Neural progenitor cell (in vitro differentiated cells): ENCODE results near the gene RBFOX1. TPM values are rescaled to one million over a fixed set of nuclear protein-coding genes. Genes with fewer than 3 reads are reported as not detected.

Experiments
- DNase-seq: peaks from one replicate; pipeline ENCODE4 v3.0.0-alpha.2; 2016; ENCODE audit warnings: low spot score
- H2AFZ ChIP-seq: fragments of 200-600 bp; sonication (generic); replicated peaks from 2 replicates; pipeline ENCODE4 v1.6.1; 2016; ENCODE audit warnings: antibody characterized with exemption
- H3F3A ChIP-seq: fragments of 200-600 bp; sonication (generic); 2 replicates; pipeline ENCODE4 v1.6.1; 2016; ENCODE audit warnings: antibody characterized with exemption, low read depth
- H3K27ac ChIP-seq: fragments of 200-600 bp; sonication (generic); 2 replicates; pipeline ENCODE4 v1.5.1; 2016; ENCODE audit warnings: mild to moderate bottlenecking
- H3K27me3 ChIP-seq: fragments of 200-600 bp; sonication (generic); 2 replicates; pipeline ENCODE4 v1.6.1; 2016; ENCODE audit warnings: mild to moderate bottlenecking, moderate library complexity
- H3K36me3 ChIP-seq: fragments of 200-600 bp; sonication (generic); 2 replicates; pipeline ENCODE4 v1.5.1; 2016
- H3K4me1 ChIP-seq: fragments of 200-600 bp; sonication (generic); 2 replicates; pipeline ENCODE4 v1.6.1; 2016; ENCODE audit warnings: mixed run types
- H3K4me2 ChIP-seq: fragments of 200-600 bp; sonication (generic); 2 replicates; pipeline ENCODE4 v1.6.1; 2016
- H3K4me3 ChIP-seq: fragments of 200-600 bp; sonication (generic); 2 replicates; pipeline ENCODE4 v1.5.1; 2016
- H3K79me2 ChIP-seq: fragments of 200-600 bp; sonication (generic); 2 replicates; pipeline ENCODE4 v1.6.1; 2016; ENCODE audit warnings: low read depth
- H3K9ac ChIP-seq: fragments of 200-600 bp; sonication (generic); 2 replicates; pipeline ENCODE4 v1.6.1; 2016
- H3K9me3 ChIP-seq: fragments of 200-600 bp; sonication (generic); 2 replicates; pipeline ENCODE4 v1.5.1; 2016; ENCODE audit warnings: low read depth
- H4K20me1 ChIP-seq: fragments of 200-600 bp; sonication (generic); 2 replicates; pipeline ENCODE4 v1.6.1; 2016; ENCODE audit warnings: low read depth
- H3K27ac Mint-ChIP-seq: 3 replicates; pipeline ENCODE4 v1.8.0; 2021; ENCODE audit warnings: mixed read lengths
- H3K27me3 Mint-ChIP-seq: 2 replicates; pipeline ENCODE4 v1.8.0; 2022; ENCODE audit warnings: low read depth, mild to moderate bottlenecking, inconsistent platforms, moderate library complexity, mixed read lengths; ENCODE audit not compliant: insufficient read depth
- H3K36me3 Mint-ChIP-seq: 3 replicates; pipeline ENCODE4 v1.8.0; 2021; ENCODE audit warnings: mixed read lengths
- H3K4me1 Mint-ChIP-seq: 3 replicates; pipeline ENCODE4 v1.8.0; 2021; ENCODE audit warnings: mixed read lengths
- H3K4me3 Mint-ChIP-seq: 3 replicates; pipeline ENCODE4 v1.8.0; 2021; ENCODE audit warnings: mild to moderate bottlenecking, moderate library complexity, mixed read lengths
- H3K9me3 Mint-ChIP-seq: 3 replicates; pipeline ENCODE4 v1.8.0; 2020; ENCODE audit warnings: mixed read lengths
- CTCF ChIP-seq: fragments of 200-600 bp; sonication (generic); IDR thresholded peaks from 2 replicates; pipeline ENCODE4 v1.5.1; 2017; ENCODE audit warnings: antibody characterized with exemption, mild to moderate bottlenecking
- EZH2 ChIP-seq: fragments of 200-600 bp; sonication (generic); IDR thresholded peaks from 2 replicates; pipeline ENCODE4 v1.6.1; 2017; ENCODE audit warnings: antibody characterized with exemption, mild to moderate bottlenecking, moderate library complexity
- EZH2phosphoT487 ChIP-seq: fragments of 200-600 bp; sonication (generic); IDR thresholded peaks from 2 replicates; pipeline ENCODE4 v1.6.1; 2017; ENCODE audit warnings: antibody characterized with exemption
- total RNA-seq: library from RNA; depleted of rRNA; stranded (reverse); fragments of >200 nt; gene quantifications from 2 replicates; pipeline ENCODE4 v1.2.3, GENCODE V29; 2015; ENCODE audit warnings: low replicate concordance

Gene RBFOX1
- total RNA-seq, 1 donor from 2014 or later, result 1.2 TPM

GRCh38 chr16:7315813-7316212, 16.8 kb upstream of the RBFOX1 start:
- Mint-ChIP-seq H3K4me1 (peaks cover 20% of the 10 kb centered on the region), H3K36me3 (no peaks in the 10 kb centered on the region), H3K27ac (no peak overlapping the region), H3K4me3 (no peak overlapping the region), H3K9me3 (no peaks in the 10 kb centered on the region), H3K27me3 (peaks cover 9% of the 10 kb centered on the region)
- no peaks in the 10 kb centered on the region for H3K27me3 ChIP-seq
- H3K36me3 ChIP-seq, result no peaks in the 10 kb centered on the region
- no peak overlapping the region for H2AFZ ChIP-seq
- H3F3A ChIP-seq, result no peaks in the 10 kb centered on the region
- H3K4me3 ChIP-seq, result no peak overlapping the region
- no peak overlapping the region for H3K9ac ChIP-seq
- H3K4me2 ChIP-seq, result no peak overlapping the region
- TF ChIP-seq EZH2 (no peak), EZH2phosphoT487 (no peak), CTCF (no peak)
- H3K79me2 ChIP-seq, result no peaks in the 10 kb centered on the region
- H3K4me1 ChIP-seq, result peaks cover 26% of the 10 kb centered on the region
- H4K20me1 ChIP-seq, result no peaks in the 10 kb centered on the region
- H3K27ac ChIP-seq, result no peak overlapping the region
- no peaks in the 10 kb centered on the region for H3K9me3 ChIP-seq
- DNase-seq, result no peak

GRCh38 chr16:7316281-7316888, 16.3 kb upstream of the RBFOX1 start:
- Histone ChIP-seq H3K4me3 (no peak overlapping the region), H3K9ac (no peak overlapping the region), H3K4me2 (no peak overlapping the region), H3K4me1 (peaks cover 26% of the 10 kb centered on the region), H4K20me1 (no peaks in the 10 kb centered on the region), H3K27me3 (no peaks in the 10 kb centered on the region), H3K36me3 (no peaks in the 10 kb centered on the region), H3K27ac (no peak overlapping the region), H2AFZ (no peak overlapping the region), H3F3A (no peaks in the 10 kb centered on the region), H3K79me2 (no peaks in the 10 kb centered on the region), H3K9me3 (no peaks in the 10 kb centered on the region)
- H3K36me3 Mint-ChIP-seq, result no peaks in the 10 kb centered on the region
- no peak for TF ChIP-seq EZH2
- TF ChIP-seq CTCF, result no peak
- TF ChIP-seq EZH2phosphoT487, result no peak
- H3K9me3 Mint-ChIP-seq, result no peaks in the 10 kb centered on the region
- H3K4me1 Mint-ChIP-seq, result peaks cover 20% of the 10 kb centered on the region
- H3K4me3 Mint-ChIP-seq, result no peak overlapping the region
- no peak overlapping the region for H3K27ac Mint-ChIP-seq
- peaks cover 9% of the 10 kb centered on the region for H3K27me3 Mint-ChIP-seq
- DNase-seq, result no peak

DNA sequence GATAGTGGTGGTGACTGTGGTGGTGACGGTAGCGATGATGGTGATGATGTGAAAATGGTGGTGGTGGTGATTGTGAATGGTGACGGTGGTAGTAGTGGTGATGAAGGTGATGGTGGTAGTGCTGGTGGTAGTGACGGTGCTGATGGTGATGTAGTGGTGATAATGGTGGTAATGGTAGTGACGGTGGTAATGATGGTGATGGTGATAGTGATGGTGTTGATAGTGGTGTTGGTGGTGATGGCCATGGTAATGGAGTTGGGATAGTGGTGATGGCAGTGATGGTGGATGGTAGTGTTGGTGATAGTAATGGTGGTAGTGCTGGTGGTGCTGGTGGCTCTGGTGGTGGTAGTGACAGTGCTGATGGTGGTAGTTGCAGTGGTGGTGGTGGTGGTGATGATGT, 14.7 kb upstream of the RBFOX1 start:
- no peak overlapping the region for H3K27ac ChIP-seq
- no peak overlapping the region for H2AFZ ChIP-seq
- H3F3A ChIP-seq, result no peaks in the 10 kb centered on the region
- Mint-ChIP-seq H3K36me3 (no peaks in the 10 kb centered on the region), H3K27me3 (peaks cover 3% of the 10 kb centered on the region), H3K4me1 (peaks cover 22% of the 10 kb centered on the region), H3K4me3 (no peak overlapping the region), H3K9me3 (no peaks in the 10 kb centered on the region), H3K27ac (no peak overlapping the region)
- TF ChIP-seq CTCF (no peak), EZH2 (no peak), EZH2phosphoT487 (no peak)
- no peaks in the 10 kb centered on the region for H3K36me3 ChIP-seq
- no peaks in the 10 kb centered on the region for H3K27me3 ChIP-seq
- no peak for DNase-seq
- no peak overlapping the region for H3K9ac ChIP-seq
- H3K9me3 ChIP-seq, result no peaks in the 10 kb centered on the region
- H3K4me2 ChIP-seq, result no peak overlapping the region
- H3K79me2 ChIP-seq, result no peaks in the 10 kb centered on the region
- no peaks in the 10 kb centered on the region for H4K20me1 ChIP-seq
- peaks cover 26% of the 10 kb centered on the region for H3K4me1 ChIP-seq
- no peak overlapping the region for H3K4me3 ChIP-seq
